IPS-NIHi7 (cell line): ENCODE measurements around the gene OPCML.
A peak's percentile ranks its signal among the peaks of the same experiment; 100 is the strongest.

ENCODE experiments used
- DNase-seq: peaks from one replicate; pipeline ENCODE4 v3.0.0; 2012; ENCODE audit warnings: mixed read lengths; ENCODE audit errors: extremely low spot score

The OPCML gene

GRCh38 chr11:132623511-132623910 is 908.8 kb downstream of the OPCML start:
- DNase-seq, result no peak

GRCh38 chr11:132621976-132622580 is 910.2 kb downstream of the OPCML start:
- no peak for DNase-seq

GRCh38 chr11:132620423-132620822 is 911.9 kb downstream of the OPCML start:
- no peak for DNase-seq

DNA sequence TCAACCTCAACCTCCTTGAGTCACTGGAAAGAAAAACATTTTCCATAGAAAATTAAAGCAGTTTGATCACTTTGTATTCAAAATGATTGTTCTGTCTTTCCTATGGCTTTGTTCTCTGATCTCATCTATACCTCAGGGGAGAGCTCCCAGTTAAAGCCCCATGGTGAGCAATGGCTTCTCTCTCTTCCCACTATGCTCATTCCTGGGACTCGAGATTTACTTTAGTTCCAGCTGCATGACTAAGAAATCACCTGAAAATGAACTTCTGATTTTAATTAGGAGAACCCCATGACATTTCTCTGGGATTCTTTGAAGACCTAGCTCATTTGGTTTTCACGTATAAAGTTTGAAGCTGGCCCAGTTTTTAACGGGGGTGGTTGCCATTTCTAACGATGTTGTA is 921.5 kb downstream of the OPCML start:
- DNase-seq, result no peak

DNA sequence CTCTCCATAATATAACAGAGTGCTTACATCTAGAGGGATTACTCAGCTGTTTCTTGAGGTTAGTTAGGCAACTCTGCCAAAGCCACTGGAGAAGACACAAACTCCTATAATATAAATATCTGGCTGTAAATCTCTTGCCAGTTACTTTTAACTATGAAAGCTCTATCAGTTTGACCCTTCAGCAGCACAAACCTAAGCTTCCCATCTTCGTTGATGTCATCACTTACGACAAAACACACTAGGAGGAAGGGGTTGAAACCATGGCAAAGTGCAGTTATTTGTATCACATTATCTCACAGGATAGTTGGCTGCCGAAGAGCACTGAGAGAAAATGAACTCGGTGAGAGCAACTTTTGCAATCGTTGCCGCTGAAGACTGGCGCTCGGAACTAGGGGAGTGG is 922.1 kb downstream of the OPCML start:
- DNase-seq, result no peak

DNA sequence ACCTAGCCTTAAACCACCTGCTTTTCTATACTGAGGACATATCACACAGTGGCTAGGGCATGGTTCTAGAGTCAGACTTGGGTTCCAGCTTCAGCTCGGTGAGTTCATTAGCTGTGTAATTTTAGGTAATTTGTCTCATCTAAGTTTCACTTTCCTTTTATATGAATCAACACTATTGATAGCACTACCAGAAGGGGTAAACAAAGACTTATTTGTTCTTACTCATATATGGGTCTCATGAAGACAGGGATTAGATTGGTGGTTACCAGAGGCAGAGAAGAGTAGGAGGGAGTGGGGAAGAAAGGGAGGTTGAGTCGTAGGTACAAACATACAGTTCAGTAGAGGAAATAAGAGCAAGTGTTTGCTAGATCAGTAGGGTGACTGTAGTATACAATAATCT is 924.7 kb downstream of the OPCML start:
- no peak for DNase-seq

GRCh38 chr11:132605825-132606570 is 926.3 kb downstream of the OPCML start:
- no peak for DNase-seq

DNA sequence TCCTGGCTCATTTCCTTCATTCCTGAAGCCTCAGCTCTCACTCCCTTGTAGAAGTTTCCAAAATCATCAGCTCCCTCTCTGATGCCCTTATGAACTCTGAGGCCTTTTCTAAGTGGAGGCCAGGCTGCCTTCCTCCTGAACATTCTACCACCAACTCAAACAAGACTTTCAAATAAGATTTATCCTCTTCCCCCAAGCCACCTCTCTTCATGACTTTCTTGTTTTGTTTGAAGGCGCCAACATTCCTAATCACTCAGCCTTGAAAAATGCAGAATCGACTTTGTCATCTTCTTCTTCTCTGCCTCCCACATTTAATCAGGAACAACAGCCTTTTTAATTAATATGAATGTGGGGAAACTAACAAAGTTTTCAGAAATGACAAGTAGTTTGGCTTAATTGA is 927.9 kb downstream of the OPCML start:
- no peak for DNase-seq

- DNase-seq, result no peak
Measured at GRCh38 chr11:132601875-132602274, 930.4 kb downstream of the OPCML start.

DNA sequence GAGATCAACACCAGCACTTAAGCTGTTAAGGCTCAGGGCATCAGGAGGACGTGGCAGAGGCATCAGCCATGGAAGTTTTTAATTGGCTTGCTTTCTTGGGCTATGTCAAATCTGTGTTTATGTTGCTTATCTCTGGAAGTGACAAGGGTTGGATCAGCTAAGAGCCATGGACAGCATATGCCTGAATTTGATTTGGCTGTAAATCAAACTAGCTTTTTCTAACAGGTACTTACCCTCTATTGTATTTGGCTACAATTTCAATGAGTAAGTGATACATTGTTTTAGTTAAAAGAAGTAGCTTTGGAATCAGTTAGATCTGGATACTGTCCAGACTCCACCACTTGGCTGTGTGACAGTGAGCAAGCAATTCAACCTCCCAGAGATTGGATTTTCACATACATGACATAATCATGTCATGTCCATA is 936.6 kb downstream of the OPCML start:
- no peak for DNase-seq

GRCh38 chr11:132595246-132595645 is 937.1 kb downstream of the OPCML start:
- DNase-seq, result no peak

DNA sequence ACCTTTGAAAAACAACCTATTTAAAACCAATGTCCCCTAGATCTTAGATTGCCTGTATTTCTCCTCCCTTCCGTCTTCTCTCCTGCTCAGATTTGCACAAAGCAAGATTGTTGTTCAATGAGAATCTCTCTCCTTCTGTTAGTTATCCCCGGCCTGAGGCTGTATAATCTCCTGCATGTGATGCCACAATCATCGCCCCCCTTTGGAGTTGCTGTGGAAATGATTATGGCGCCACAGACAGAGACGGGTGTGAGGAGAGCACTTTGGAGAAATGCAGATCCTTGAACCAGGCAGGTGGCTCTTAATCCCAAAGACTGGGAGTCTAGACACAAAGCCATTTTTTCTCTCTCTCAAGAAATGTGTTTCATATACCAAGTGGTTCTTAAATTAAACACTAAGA is 941.3 kb downstream of the OPCML start:
- DNase-seq, result no peak

DNA sequence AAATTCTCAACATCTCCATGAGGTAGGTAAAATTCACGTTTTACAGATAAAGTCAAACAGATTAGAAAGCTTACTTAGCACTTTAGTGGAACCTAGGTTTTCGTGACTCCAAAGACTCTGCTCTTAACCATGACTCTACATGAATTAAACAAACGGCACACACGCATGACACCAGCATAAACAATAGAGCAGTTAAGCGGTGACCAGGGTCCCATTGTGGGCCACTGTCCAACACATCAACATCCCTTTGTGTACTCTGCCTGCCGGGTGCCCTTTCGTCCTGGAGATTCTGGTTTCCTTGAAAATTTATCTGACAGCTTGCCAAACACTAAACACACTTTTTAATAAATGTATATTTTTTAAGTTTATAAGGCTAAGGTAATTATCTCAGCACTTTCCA is 941.7 kb downstream of the OPCML start:
- no peak for DNase-seq

GRCh38 chr11:132589791-132590190 is 942.5 kb downstream of the OPCML start:
- no peak for DNase-seq

GRCh38 chr11:132588366-132588765 is 943.9 kb downstream of the OPCML start:
- DNase-seq, result no peak

DNA sequence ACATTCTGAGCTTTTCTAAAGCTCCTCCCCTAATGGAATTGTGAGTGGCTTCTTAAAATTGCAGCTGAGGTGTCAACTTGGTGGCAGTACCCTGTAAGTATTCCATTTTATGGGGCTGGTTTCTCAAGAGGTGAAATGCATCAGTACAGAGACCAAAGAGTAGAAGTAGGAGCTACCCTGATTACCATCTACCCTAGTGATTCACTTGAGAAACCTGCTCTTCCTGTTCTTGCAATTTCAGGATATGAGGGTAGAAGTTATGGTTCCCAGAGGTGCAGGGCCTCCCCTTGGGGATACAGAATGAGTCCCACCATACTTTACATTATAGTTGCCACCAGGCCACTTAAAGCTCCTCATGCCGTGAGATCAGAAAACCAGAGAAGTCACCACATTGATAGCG is 944.6 kb downstream of the OPCML start:
- no peak for DNase-seq

DNA sequence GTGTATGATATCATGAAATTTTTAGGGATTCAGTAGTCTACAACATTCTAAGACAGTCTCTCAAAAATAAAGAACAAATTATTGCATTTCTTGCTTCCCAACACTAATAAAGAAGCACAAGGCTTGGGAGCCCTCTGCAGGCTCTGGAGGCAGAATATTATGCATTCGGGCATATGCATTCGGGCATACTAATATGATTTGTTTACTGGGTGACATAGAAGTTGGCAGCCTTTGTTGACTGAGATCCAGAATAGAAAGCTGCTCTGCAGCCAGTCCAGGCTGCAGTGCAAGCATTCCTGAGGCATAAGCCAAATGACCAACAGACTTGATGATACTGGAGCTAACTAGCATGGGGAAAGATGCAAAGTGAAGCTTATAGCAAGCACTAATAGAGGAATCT is 945.5 kb downstream of the OPCML start:
- DNase-seq, result no peak

GRCh38 chr11:132579634-132580327 is 952.5 kb downstream of the OPCML start:
- no peak for DNase-seq

DNA sequence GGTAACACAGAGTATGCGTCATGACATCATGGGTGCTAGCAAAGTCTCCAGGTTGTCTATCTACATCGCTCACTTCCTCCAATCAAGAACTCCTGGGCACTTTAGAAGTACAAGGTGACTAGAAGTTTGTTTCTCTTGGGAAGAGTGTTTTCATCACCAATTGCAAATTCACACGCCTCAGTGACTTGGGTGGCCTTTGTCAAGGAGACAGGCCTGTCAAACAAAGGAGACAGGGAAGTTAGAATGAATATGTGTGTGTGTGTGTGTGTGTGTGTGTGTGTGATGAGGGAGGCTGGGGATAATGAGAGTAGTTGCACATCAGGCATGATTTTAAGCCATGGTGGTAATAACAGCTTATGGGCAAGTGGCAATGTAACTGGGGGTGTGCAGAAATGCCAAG is 953.2 kb downstream of the OPCML start:
- DNase-seq, result no peak

DNA sequence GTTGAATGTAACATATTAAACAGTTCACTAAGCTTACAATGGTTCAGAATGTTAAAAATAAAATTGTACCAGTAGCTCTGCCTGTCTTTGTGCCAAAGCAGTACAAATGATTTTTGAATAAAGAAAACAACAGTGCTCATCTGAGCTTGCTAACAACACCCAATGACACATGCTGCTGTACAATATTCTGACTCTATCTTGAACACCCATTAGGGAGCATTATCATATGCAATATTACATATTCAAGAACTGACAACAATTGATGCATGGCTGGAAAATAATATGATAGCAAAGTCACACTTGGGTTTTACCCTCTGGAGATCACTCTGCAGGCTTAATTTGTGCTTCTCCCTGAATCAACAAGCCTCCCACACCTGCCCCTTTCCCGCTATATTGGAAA is 953.7 kb downstream of the OPCML start:
- no peak for DNase-seq

GRCh38 chr11:132576706-132577105 is 955.6 kb downstream of the OPCML start:
- peak; percentile 57 for DNase-seq

GRCh38 chr11:132564091-132564885 is 968.0 kb downstream of the OPCML start:
- DNase-seq, result no peak
